ENCODE measurements around the gene CPN2. TPM values are rescaled to one million over a fixed set of nuclear protein-coding genes. Genes with fewer than 3 reads are reported as not detected.
A peak's percentile ranks its signal among the peaks of the same experiment; 100 is the strongest.

The CPN2 gene
- total RNA-seq, 1 experiment from 2014 or later: not detected

DNA sequence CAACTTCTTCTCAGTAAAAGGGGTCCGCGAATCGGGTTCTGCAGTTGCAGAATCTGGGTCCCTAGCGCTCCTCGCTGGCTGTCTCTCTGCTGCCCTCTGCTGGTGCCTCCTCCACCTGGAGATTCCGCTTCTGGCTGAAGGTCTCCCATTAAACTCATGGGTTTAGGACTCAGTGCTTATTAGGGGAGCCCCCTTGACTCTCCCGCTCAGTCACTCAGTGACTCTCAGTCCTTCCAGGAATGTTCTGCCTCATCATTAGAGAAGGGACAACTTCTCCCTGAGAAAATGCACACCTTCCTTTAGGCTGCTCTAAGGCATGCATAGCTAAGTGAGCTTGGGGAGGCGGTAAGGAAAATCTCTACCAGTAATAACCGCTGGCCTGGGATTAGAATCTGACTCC is 7.1 kb downstream of the CPN2 start:
- Histone ChIP-seq H4K20me1 (ENCODE audit: control insufficient read depth, insufficient read depth, insufficient read length) (no peaks in the 10 kb centered on the region), H3K18ac (ENCODE audit: insufficient read length, low read depth, low read length) (no peak overlapping the region), H4K91ac (ENCODE audit: insufficient read length, low read depth, low read length) (no peak overlapping the region), H3K56ac (ENCODE audit: insufficient read length, low read depth, low read length) (no peak overlapping the region), H2BK5ac (ENCODE audit: insufficient read length, low read length) (no peak overlapping the region), H3K4ac (ENCODE audit: low read depth, low read length) (no peak overlapping the region), H3K79me1 (ENCODE audit: insufficient read depth, low read depth, low read length, poor library complexity, severe bottlenecking) (no peaks in the 10 kb centered on the region), H4K5ac (ENCODE audit: insufficient read length, low read depth, low read length) (no peak overlapping the region), H3K79me2 (ENCODE audit: insufficient read depth, low read length) (no peaks in the 10 kb centered on the region), H3K23ac (ENCODE audit: insufficient read length, low read depth, low read length) (no peak overlapping the region), H3K9ac (ENCODE audit: extremely low read depth, insufficient read length, low read length) (no peak overlapping the region), H2BK15ac (ENCODE audit: low read depth, low read length) (no peak overlapping the region), H2BK20ac (ENCODE audit: low read depth, low read length, poor library complexity, severe bottlenecking) (no peak overlapping the region), H2BK120ac (ENCODE audit: low read depth, low read length, poor library complexity, severe bottlenecking) (no peak overlapping the region), H4K8ac (replicated peaks; ENCODE audit: insufficient read length, low read depth, low read length) (no peak overlapping the region), H3K4me1 (ENCODE audit: insufficient read depth, low read length) (peaks cover 4% of the 10 kb centered on the region), H2AK5ac (ENCODE audit: insufficient read length, low read length) (no peak overlapping the region), H3K4me2 (ENCODE audit: insufficient read depth, insufficient read length, low read length) (no peak overlapping the region), H3K27ac (ENCODE audit: insufficient read length, low read depth, low read length) (no peak overlapping the region), H3K27me3 (ENCODE audit: insufficient read depth, low read length) (no peaks in the 10 kb centered on the region; the same call in 1 of the 2 replicates), H2AFZ (ENCODE audit: low read length) (no peak overlapping the region), H3K23me2 (ENCODE audit: insufficient read length, low read depth, low read length, poor library complexity, severe bottlenecking) (no peaks in the 10 kb centered on the region), H2BK12ac (ENCODE audit: insufficient read length, low read depth, low read length) (no peak overlapping the region), H3T11ph (ENCODE audit: low read length) (no peak overlapping the region), H3K14ac (ENCODE audit: insufficient read depth, low read length) (no peak overlapping the region), H3K9me3 (ENCODE audit: control insufficient read depth, low read depth, low read length) (no peaks in the 10 kb centered on the region)
- H3K9me3 Mint-ChIP-seq: no peaks in the 10 kb centered on the region
- peaks cover 26% of the 10 kb centered on the region in 2 experiments for H3K4me1 Mint-ChIP-seq
- no CpG with 5 or more reads among the region's 9 CpGs for WGBS (ENCODE audit: extremely low coverage, insufficient read length, low lambda C conversion rate)
- TF ChIP-seq CTCF (conservative IDR thresholded peaks at IDR 0.05): peak; percentile 99
- peaks cover 31% of the 10 kb centered on the region for H3K27me3 Mint-ChIP-seq (ENCODE audit: low read depth)
- H3K27ac Mint-ChIP-seq: no peak overlapping the region; a peak in 1 of 7 replicates
- H3K4me3 Mint-ChIP-seq: no peak overlapping the region
- peak; percentile 83 for DNase-seq
- no peaks in the 10 kb centered on the region for H3K36me3 Mint-ChIP-seq (ENCODE audit: insufficient read depth in 1 of 3, low read depth in 3 of 3)

Measured in H9 (cell line).